ENCODE measurements around the gene SDC1.

- TF ChIP-seq, protein P1, sequence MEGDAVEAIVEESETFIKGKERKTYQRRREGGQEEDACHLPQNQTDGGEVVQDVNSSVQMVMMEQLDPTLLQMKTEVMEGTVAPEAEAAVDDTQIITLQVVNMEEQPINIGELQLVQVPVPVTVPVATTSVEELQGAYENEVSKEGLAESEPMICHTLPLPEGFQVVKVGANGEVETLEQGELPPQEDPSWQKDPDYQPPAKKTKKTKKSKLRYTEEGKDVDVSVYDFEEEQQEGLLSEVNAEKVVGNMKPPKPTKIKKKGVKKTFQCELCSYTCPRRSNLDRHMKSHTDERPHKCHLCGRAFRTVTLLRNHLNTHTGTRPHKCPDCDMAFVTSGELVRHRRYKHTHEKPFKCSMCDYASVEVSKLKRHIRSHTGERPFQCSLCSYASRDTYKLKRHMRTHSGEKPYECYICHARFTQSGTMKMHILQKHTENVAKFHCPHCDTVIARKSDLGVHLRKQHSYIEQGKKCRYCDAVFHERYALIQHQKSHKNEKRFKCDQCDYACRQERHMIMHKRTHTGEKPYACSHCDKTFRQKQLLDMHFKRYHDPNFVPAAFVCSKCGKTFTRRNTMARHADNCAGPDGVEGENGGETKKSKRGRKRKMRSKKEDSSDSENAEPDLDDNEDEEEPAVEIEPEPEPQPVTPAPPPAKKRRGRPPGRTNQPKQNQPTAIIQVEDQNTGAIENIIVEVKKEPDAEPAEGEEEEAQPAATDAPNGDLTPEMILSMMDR (conservative IDR thresholded peaks at IDR 0.05 in 1 of 2, IDR thresholded peaks at IDR 0.05 in 1 of 2; ENCODE audit: extremely low read depth in 1 of 2, insufficient read depth in 1 of 2, low read depth in 1 of 2, low read length in 2 of 2), result no peak
- TF ChIP-seq EZH2 (IDR thresholded peaks at IDR 0.05; ENCODE audit: borderline replicate concordance, low read length), result no peak
Observed at GRCh38 chr2:20197192-20197591, 27.7 kb downstream of the SDC1 start.

Data from mammary epithelial cell (primary cell).